GM12878 (cell line): ENCODE data around the gene SSMEM1. TPM values are rescaled to one million over a fixed set of nuclear protein-coding genes. Genes with fewer than 3 reads are reported as not detected.

ENCODE experiments used
- ATAC-seq: fragments of 200-7000 bp; cut with Tn5 transposase; 3 replicates; pipeline ENCODE4 v1.9.1; 2020; ENCODE audit warnings: mild to moderate bottlenecking, moderate library complexity
- BruUV-seq: library from RNA; stranded (reverse); fragments of 400-500 nt; replicated peaks from 2 replicates; lab custom pipeline; 2021; lab: Mats Ljungman, UMichigan
- CTCF ChIA-PET: fragments of 300-600 bp; sonication (Branson Sonifier 250); formaldehyde crosslinking; extraction: SDS; loops from one replicate; lab custom pipeline; 2021; ENCODE audit warnings: inconsistent platforms; lab: Yijun Ruan, JAX
- POLR2A ChIA-PET: fragments of 350-600 bp; formaldehyde crosslinking; extraction: SDS; loops from one replicate; lab custom pipeline; 2021; ENCODE audit warnings: inconsistent platforms; lab: Charles Lee
- RAD21 ChIA-PET: fragments of 300-600 bp; sonication (Branson Sonifier 250); formaldehyde crosslinking; loops from one replicate; lab custom pipeline; 2023; ENCODE audit warnings: antibody characterized with exemption; ENCODE audit not compliant: unreplicated experiment; lab: Charles Lee
- SMC1A ChIA-PET: fragments of 300-600 bp; sonication (Branson Sonifier 250); formaldehyde crosslinking; loops from one replicate; lab custom pipeline; 2023; ENCODE audit not compliant: unreplicated experiment, uncharacterized antibody; lab: Charles Lee
- DNase-seq: peaks from one replicate; pipeline ENCODE4 v3.0.0-alpha.2; 2011; ENCODE audit warnings: low read depth, low spot score
- FAIRE-seq: peaks from 3 replicates; lab custom pipeline; 2011; peaks lifted over from hg19 to GRCh38; lab: Jason Lieb, UNC
- H2AFZ ChIP-seq: 2 replicates; pipeline ENCODE4 v1.6.0; 2011; ENCODE audit warnings: low read depth, low read length, control low read depth; ENCODE audit not compliant: control insufficient read depth
- H3K27ac ChIP-seq: 2 replicates; pipeline ENCODE4 v1.5.1; 2011; ENCODE audit warnings: control low read depth; ENCODE audit not compliant: control insufficient read depth, insufficient read depth
- H3K27me3 ChIP-seq, 2 experiments: replicated peaks in 1 of 2; 2 replicates each; pipeline versions ENCODE4 v1.6.0 to v1.6.1; 2011; ENCODE audit warnings: low read length in 1 of 2; ENCODE audit not compliant: control insufficient read depth in 2 of 2, insufficient read depth in 2 of 2
- H3K36me3 ChIP-seq, 2 experiments: 2 replicates each; pipeline ENCODE4 v1.5.1; 2011; ENCODE audit warnings: low read length in 1 of 2; ENCODE audit not compliant: control insufficient read depth in 2 of 2, insufficient read depth in 2 of 2
- H3K4me1 ChIP-seq: 2 replicates; pipeline ENCODE4 v1.6.1; 2011; ENCODE audit warnings: mild to moderate bottlenecking, low read length, moderate library complexity, mixed read lengths; ENCODE audit not compliant: control insufficient read depth, insufficient read depth
- H3K4me2 ChIP-seq: 2 replicates; pipeline ENCODE4 v1.6.0; 2011; ENCODE audit warnings: control low read depth; ENCODE audit not compliant: control insufficient read depth, insufficient read depth
- H3K4me3 ChIP-seq: fragments of 200-600 bp; sonication (generic); 2 replicates; pipeline ENCODE4 v1.5.1; 2016
- H3K79me2 ChIP-seq: 2 replicates; pipeline ENCODE4 v1.6.0; 2011; ENCODE audit warnings: low read length; ENCODE audit not compliant: control insufficient read depth, insufficient read depth
- H3K9ac ChIP-seq: 2 replicates; pipeline ENCODE4 v1.8.0; 2011; ENCODE audit warnings: low read length, control low read depth, mixed read lengths; ENCODE audit not compliant: control insufficient read depth, insufficient read depth
- H3K9me3 ChIP-seq: replicated peaks from 3 replicates; pipeline ENCODE4 v1.5.1; 2011; ENCODE audit warnings: mild to moderate bottlenecking, low read length; ENCODE audit not compliant: control insufficient read depth, insufficient read depth
- H4K20me1 ChIP-seq: 2 replicates; pipeline ENCODE4 v1.6.0; 2011; ENCODE audit not compliant: control insufficient read depth, insufficient read depth
- CBX3 ChIP-seq: fragments of 200-600 bp; sonication (generic); IDR thresholded peaks from 2 replicates; pipeline ENCODE4 v1.6.1; 2016; ENCODE audit warnings: low read depth, borderline replicate concordance
- KDM1A ChIP-seq: fragments of 200-600 bp; sonication (generic); IDR thresholded peaks from 2 replicates; pipeline ENCODE4 v1.6.1; 2016; ENCODE audit warnings: borderline replicate concordance
- MLLT1 ChIP-seq: fragments of 450-650 bp; IDR thresholded peaks from 2 replicates; pipeline ENCODE4 v1.6.1; 2016; ENCODE audit warnings: mild to moderate bottlenecking
- RELA ChIP-seq: fragments of 450-650 bp; IDR thresholded peaks from 2 replicates; pipeline ENCODE4 v1.8.0; 2014; ENCODE audit warnings: borderline replicate concordance; ENCODE audit not compliant: partially characterized antibody
- SIX5 ChIP-seq: IDR thresholded peaks from 2 replicates; pipeline ENCODE4 v1.6.1; 2011; ENCODE audit warnings: mild to moderate bottlenecking, low read depth, low read length, moderate library complexity; ENCODE audit not compliant: severe bottlenecking
- SREBF1 ChIP-seq: IDR thresholded peaks from 2 replicates; pipeline ENCODE4 v1.6.1; 2012; ENCODE audit warnings: mild to moderate bottlenecking, low read length
- ZNF622 ChIP-seq: fragments of 450-650 bp; IDR thresholded peaks from 2 replicates; pipeline ENCODE4 v1.6.1; 2017; ENCODE audit warnings: mild to moderate bottlenecking, inconsistent platforms
- WGBS: methylation state at CpG from one replicate; pipeline ENCODE4 v1.1.6; 2016; ENCODE audit warnings: low lambda C conversion rate; ENCODE audit not compliant: insufficient replicate concordance, insufficient coverage; ENCODE audit errors: missing lambda C conversion rate; 5-methylcytosine and 5-hydroxymethylcytosine counted together
- in situ Hi-C: fragments of 300-500 bp; cut with MboI; formaldehyde crosslinking; loops from 9 replicates; pipeline ENCODE4 v1.14.3; 2018; ENCODE audit warnings: mixed read lengths
- intact Hi-C: fragments of 100-400 bp; cut with micrococcal nuclease; formaldehyde crosslinking; loops from one replicate; pipeline ENCODE4 v1.14.2; 2022; ENCODE audit not compliant: unreplicated experiment
- polyA plus RNA-seq, 11 experiments: library from polyadenylated mRNA; depleted of rRNA in 4 of 11; unstranded in 6 of 11; stranded (reverse) in 5 of 11; fragments of >200 nt; fragmentation: Nextera tagmentation in 4 of 11; fragmentation: Illumina TruSeq in 1 of 11; extraction: Ambion mirVana in 4 of 11; extraction: Trizol in 1 of 11; gene quantifications; 1 replicate in 1 of 11; 2 replicates in 10 of 11; pipeline versions ENCODE4 v1.2.1 to v1.2.3, GENCODE V29; 2011 to 2016; ENCODE audit warnings: inconsistent platforms in 2 of 11, missing spikeins in 2 of 11, low read depth in 1 of 11
- total RNA-seq, 4 experiments: library from RNA; depleted of rRNA in 3 of 4; stranded (reverse); fragments of >200 nt in 3 of 4; fragmentation: Illumina TruSeq in 1 of 4; extraction: Trizol in 1 of 4; gene quantifications; 2 replicates each; pipeline versions ENCODE4 v1.2.1 to v1.2.3, GENCODE V29; 2013 to 2021

Gene SSMEM1
- total and polyA plus RNA-seq, 10 of the 15 experiments (the other 5 are each of a cell fraction or from before 2014, with no cell fraction given) = not detected

- TF ChIP-seq KDM1A (no peak), SIX5 (no peak), SREBF1 (no peak)
Measured at GRCh38 chr7:130219871-130220270, 12.2 kb downstream of the SSMEM1 start (continued).

- H3K4me1 ChIP-seq = no peaks in the 10 kb centered on the region
- no peaks in the 10 kb centered on the region; the same call in 2 of the 3 replicates for H3K9me3 ChIP-seq
- intact Hi-C loops (no loop called here), in situ Hi-C loops (no loop called here)
- H3K9ac ChIP-seq = no peak overlapping the region
- no TSS peak for BruUV-seq
- SMC1A ChIA-PET = no interaction called here
- WGBS = 80% methylated on average over 3 of the region's 4 CpGs
- no peak for DNase-seq
- no peak overlapping the region for H3K27ac ChIP-seq
- RAD21 ChIA-PET = no interaction called here
- no peak overlapping the region for H2AFZ ChIP-seq
- CTCF ChIA-PET = interaction anchor here (0.6 kb wide), 1 partner anchor 9 kb away, joined by 3 read pairs; no protein-coding TSS in a partner anchor
- POLR2A ChIA-PET = interaction anchor here (0.6 kb wide), 1 partner anchor 889 kb away, joined by 5 read pairs; no protein-coding TSS in a partner anchor
- TF ChIP-seq RELA (no peak), CBX3 (no peak)
- no peaks in the 10 kb centered on the region for H4K20me1 ChIP-seq
- ATAC-seq = no peak
- no peaks in the 10 kb centered on the region for H3K27me3 ChIP-seq
- no peaks in the 10 kb centered on the region for H3K79me2 ChIP-seq
- no peak overlapping the region for H3K4me2 ChIP-seq
- no peak overlapping the region for H3K4me3 ChIP-seq
- no peak for FAIRE-seq
- no peaks in the 10 kb centered on the region for H3K36me3 ChIP-seq
Measured at GRCh38 chr7:130221746-130222145, 14.1 kb downstream of the SSMEM1 start.

- no peak overlapping the region for H3K27ac ChIP-seq
- ATAC-seq (peak; percentile 52; the same call in 2 of the 3 replicates), FAIRE-seq (no peak), DNase-seq (no peak)
- no peaks in the 10 kb centered on the region; the same call in 2 of the 3 replicates for H3K9me3 ChIP-seq
- no peak overlapping the region for H3K4me3 ChIP-seq
- no peaks in the 10 kb centered on the region for H3K36me3 ChIP-seq
- no peak overlapping the region for H3K9ac ChIP-seq
- TF ChIP-seq ZNF622 (no peak), MLLT1 (peak; percentile 86)
- H3K79me2 ChIP-seq = no peaks in the 10 kb centered on the region
- no TSS peak for BruUV-seq
- in situ Hi-C loops = no loop called here
- WGBS = 0% methylated on average over 1 of the region's 1 CpG
- intact Hi-C loops = no loop called here
- H4K20me1 ChIP-seq = no peaks in the 10 kb centered on the region
- H2AFZ ChIP-seq = no peak overlapping the region
- RAD21 ChIA-PET = no interaction called here
- CTCF ChIA-PET = no interaction called here
- SMC1A ChIA-PET = no interaction called here
- 0 out of 2 replicates have a peak overlapping the region, but pooled peaks have one; percentile 25 for H3K4me2 ChIP-seq
- no peaks in the 10 kb centered on the region for H3K27me3 ChIP-seq
- POLR2A ChIA-PET = no interaction called here
- no peaks in the 10 kb centered on the region for H3K4me1 ChIP-seq
Measured at GRCh38 chr7:130223646-130224045, 16.0 kb downstream of the SSMEM1 start.
